Measurements from ENCODE around the gene CHD1.
"Not testable (repeated sequence)": the region's sequence is repeated elsewhere in the genome, so short reads cannot be mapped to it uniquely, and the experiment has no call there.

- TF ChIP-seq POLR2A, CTCF (IDR thresholded peaks at IDR 0.05): not testable (repeated sequence)
Observed at GRCh38 chr5:98955471-98955870, 26.7 kb upstream of the CHD1 start.
